NCI-H2196 treated with DMSO at 0.1 percent for 48 hours (cell line): Measurements from ENCODE around the gene SLC4A1AP.
A peak's percentile ranks its signal among the peaks of the same experiment; 100 is the strongest.
"Not testable (repeated sequence)": the region's sequence is repeated elsewhere in the genome, so short reads cannot be mapped to it uniquely, and the experiment has no call there.

Experiments
- DNase-seq: peaks from one replicate; lab custom pipeline; 2025; ENCODE audit not compliant: unreplicated experiment; lab: John Stamatoyannopoulos, UW

SLC4A1AP gene, protein sequence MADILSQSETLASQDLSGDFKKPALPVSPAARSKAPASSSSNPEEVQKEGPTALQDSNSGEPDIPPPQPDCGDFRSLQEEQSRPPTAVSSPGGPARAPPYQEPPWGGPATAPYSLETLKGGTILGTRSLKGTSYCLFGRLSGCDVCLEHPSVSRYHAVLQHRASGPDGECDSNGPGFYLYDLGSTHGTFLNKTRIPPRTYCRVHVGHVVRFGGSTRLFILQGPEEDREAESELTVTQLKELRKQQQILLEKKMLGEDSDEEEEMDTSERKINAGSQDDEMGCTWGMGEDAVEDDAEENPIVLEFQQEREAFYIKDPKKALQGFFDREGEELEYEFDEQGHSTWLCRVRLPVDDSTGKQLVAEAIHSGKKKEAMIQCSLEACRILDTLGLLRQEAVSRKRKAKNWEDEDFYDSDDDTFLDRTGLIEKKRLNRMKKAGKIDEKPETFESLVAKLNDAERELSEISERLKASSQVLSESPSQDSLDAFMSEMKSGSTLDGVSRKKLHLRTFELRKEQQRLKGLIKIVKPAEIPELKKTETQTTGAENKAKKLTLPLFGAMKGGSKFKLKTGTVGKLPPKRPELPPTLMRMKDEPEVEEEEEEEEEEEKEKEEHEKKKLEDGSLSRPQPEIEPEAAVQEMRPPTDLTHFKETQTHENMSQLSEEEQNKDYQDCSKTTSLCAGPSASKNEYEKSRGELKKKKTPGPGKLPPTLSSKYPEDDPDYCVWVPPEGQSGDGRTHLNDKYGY

DNA sequence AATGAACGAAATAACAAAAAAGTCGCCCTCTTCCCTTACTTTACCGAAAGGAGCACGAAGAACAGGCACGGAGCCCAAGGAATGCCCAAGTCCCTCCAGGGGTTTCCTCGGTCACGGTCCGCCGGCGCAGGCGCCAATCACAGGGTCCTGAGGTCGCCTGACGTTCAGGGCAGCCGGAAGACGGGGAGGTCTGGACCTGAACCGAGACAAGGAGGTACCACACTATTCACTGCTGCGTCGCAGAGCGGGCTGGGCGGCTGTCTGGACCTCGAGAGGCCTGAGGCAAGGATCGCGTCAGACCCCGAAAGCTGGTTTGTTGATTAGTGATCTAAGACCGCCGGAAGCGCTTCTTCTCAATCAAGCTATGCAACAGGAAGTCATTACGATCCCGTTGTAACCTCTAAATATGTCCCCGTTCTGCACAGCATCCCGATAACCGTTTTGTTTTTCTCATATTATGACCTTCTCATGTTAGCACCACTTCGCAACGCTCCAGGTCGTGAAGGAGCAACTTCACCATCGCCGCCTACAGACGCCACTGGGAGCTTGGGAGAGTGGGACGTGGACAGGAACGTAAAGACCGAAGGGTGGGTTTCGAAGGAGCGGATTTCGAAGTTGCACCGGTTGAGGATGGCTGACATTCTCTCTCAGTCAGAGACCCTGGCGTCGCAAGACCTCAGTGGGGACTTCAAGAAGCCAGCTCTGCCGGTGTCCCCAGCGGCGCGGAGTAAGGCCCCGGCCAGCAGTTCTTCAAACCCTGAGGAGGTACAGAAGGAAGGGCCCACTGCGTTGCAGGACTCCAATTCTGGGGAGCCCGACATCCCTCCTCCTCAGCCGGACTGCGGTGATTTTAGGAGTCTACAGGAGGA lies at the start of gene SLC4A1AP, which contains the start of gene SUPT7L:
Gene SLC4A1AP, plus strand, starts transcription at position 605 of the 869 bp plus-strand sequence. Its CDS starts 26 bp downstream, at position 631.
Gene SUPT7L, minus strand, starts transcription at position 330 of the 869 bp plus-strand sequence. CDS start 1,422 bp downstream, outside the sequence.
- peak; percentile 69 for DNase-seq

DNA sequence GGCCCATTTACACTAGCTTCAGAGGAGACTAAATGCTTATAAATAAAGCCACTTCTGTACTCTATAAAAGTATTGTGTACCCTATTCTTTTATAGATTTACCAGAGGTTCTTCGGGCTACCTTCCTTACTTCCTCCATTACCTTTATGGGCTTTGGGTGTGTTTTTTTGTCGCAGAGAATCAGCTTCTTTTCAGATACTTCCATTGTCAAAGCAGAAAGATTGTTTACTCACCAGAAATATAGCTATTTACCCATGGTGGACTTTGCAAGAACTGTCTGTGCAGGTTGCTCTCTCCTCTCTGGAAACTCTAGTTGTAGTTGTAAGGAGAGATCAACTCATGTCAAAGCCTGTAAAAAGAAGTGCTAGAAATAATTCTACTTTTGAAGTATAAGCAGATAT lies 49.7 kb upstream of the SLC4A1AP start:
- DNase-seq = no peak

DNA sequence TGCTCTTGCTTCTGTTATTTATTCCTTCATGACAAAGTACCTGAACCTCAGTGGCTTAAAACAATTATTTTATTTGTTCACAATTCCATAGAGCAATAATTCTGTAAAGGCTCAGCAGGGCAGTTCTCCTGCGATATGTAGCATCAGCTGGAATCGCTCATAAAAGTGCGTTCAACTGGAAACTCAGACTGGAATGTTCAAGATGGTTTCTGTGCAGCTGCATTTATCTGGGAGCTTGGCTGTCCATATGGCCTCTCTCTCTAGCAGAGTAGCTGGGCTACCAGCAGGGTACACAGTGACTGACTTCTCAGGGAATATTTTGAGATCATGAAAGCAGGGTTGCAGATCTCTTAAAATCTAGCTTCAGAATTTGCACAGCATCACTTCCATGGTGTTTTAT lies 48.4 kb upstream of the SLC4A1AP start:
- no peak for DNase-seq

DNA sequence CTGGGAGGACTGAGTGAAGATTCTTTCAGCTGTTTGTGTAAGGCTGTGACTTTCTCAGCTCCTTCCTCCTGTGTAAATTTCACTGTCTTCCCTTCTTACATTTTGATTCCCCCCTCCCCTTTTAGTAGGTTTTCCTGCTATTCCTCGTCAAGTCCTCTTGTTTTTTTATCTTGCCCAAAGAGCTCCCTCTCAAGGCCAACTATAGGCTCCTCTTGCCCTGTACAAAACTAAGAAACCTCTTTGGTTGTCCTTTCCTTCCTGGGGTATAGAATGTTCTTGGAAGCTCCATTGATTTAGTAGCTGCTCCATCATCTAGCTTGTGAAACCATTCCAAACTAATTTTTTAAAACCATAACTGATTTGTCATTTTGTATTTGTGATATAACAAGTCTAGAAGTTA lies 42.2 kb upstream of the SLC4A1AP start:
- DNase-seq = no peak

DNA sequence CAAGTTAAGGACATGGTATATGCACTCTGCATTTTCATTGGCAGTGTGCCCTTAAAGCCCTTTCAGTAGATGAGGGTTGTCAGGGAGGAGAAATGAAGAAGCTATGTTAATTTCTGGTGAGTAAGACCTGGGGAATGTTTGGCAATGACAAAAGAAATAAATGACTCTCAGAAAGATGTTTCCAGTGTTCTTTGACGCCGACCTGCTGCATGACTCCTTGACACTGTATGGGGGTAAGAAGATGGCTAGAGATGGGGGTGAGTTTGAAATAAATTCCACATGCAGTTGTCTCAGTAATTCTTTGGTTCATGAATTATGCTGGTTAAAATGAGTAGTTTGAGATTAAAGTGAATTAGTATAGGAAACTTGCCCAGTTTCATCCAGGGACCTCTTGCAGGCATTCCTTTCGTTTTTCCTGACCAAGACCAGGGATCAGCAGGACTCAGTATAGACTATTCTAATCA lies 40.7 kb upstream of the SLC4A1AP start:
- no peak for DNase-seq

DNA sequence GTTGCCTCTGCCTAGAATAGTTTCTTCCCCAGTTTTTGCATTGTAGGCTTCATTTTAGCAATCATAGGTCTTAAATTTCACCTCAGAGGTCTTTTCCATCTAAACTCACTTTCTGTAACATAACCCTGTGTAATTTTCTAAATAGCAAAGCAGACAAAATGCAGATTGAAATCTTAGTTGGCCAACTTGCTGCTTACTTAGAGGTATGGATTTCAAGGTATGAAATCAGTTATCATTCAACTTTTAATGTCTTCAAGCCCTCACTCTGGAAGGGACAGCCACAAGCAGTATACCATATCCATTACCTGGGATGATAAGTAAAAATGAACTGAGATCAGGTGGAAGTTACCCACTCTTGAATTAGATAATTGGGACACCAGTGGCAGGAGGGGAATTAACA lies 38.7 kb upstream of the SLC4A1AP start:
- DNase-seq = no peak

DNA sequence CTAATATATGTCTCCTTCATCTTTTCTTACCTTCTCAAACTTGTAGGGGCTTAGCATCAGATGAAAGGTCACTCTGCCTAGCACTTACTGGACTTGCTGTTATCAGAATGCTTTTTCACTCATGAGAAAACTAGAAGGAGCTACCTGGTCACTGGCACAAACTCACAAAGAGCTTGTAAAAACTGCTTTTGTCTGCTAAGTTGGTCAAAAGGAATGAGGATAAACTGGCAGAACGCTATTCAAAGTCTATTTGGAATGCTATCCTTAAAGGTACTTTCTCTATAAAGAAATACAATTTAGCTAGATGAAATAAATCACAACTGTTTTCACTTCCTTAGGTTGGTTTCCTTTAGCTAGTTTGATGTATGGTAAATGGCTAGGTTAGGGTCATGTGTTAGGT lies 37.4 kb upstream of the SLC4A1AP start:
- DNase-seq = not testable (repeated sequence)

DNA sequence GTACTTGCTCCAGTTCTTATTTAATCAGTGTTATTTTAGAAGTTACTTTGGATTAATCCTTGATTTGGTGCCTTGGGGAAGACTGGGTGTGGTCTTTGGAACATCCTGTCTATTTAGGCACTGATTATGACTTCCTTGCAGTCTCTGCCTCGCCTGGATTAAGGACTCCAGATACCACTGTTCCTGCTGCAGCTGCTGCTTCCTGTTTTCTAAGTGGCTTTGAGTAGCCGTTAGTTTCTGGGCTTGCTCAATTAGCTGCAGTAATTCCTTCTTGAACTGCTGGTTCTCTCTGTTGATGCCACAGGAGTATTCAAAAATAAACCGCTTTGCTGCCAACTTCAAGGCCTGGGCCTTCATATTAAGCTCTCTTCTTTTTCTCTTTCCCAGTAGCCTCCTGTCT lies 36.8 kb upstream of the SLC4A1AP start:
- not testable (repeated sequence) for DNase-seq

DNA sequence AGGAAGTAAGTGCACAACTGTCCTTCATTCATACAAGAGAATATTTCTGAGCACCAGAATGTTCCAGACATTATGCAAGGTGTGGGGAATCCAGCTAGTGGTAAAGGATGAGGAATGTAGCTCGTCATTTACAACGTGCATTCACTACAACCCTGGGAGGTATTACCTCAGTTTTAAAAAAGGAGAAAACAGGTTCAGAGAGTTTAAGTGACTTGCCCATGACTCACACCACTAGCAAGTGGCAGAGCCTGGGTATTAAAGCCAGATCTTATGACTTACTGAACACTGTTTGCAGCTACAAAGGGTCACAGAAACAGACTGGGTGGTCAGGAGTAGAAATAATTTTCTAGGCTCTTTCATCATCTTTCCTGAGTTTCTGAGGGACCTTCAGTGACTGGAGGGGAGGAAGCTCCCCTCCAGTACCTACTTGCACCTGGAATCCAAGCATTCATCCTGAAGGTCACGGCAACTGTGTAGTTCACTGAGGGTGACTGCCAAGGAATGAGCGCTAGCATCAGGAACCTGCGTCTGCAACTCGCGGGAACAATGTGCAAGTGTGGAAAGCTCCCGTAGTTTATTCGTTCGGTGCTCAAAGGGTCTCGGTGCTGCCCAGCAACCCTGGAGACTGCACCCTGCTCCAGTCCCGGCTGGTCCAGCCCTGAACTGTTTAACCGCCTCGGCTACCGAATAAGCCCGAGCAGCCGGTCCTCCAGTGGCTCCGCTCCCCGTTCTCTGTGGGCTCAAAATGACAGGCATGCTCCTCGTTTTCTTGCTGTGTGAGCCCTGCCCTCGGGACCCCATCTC lies 35.5 kb upstream of the SLC4A1AP start:
- no peak for DNase-seq

DNA sequence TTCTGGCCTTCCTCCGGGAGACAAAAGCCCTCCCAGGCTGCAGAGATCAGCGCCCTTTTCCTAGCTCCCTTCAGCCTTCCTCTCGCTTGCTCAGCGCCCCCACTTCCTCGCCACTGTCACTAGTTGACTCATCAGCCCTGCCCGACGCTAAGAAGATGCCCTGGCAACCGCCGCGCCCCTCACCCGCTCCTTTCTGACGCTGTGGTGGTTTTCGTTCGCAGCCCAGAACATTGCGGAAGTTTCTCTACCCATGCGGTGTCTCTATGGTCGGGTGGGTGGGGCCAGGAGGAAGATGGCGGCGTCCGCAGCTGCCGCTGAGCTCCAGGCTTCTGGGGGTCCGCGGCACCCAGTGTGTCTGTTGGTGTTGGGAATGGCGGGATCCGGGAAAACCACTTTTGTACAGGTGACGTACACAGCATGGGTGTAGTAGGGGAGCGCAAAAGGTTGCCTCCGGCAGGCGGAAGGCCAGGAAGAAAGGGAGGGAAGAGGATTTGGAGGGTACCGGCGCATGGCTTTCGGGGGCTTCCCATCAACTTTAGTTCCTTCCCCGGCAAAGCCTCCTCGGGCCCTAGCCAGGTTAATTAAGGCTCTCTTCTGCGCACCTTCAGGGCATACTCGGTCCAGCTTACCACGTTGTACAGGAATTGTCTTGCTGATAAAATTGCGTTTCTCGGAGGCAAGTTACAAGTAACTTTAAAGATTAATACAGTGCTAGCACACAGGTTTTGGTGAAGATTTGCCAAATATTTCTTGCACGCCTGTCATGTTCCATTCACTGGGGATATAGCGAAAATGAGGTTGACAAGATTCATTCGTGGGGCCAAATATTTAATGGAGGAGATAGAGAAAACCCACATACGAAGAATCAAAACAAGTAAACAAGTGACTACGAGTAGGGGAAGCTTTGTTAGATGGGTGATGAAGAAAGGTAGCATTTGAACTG lies 34.7 kb upstream of the SLC4A1AP start, which contains the start of the genes CCDC121 and GPN1:
Gene CCDC121, minus strand, starts transcription at position 246 of the 943 bp plus-strand sequence. CDS start 1,213 bp downstream, outside the sequence.
Gene GPN1, plus strand, starts transcription at position 284 of the 943 bp plus-strand sequence. Its CDS starts 9 bp downstream, at position 293.
- peak; percentile 81 for DNase-seq

DNA sequence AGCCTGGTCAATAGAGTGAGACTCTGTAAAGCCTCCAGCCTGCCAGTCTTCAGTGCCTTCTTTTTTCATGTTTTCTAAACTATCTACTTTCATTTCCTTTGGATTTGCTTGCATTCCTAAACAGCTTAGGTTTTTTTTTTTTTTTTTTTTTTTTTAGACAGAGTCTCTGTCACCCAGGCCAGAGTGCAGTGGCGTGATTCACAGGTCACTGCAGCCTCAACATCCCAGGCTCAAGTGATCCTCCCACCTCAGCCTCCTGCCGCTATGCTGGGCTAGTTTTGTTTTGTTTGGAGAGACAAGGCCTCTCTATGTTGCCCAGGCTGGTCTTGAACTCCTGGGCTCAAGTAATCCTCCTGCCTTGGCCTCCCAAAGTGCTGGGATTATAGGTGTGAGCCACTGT lies 33.4 kb upstream of the SLC4A1AP start:
- not testable (repeated sequence) for DNase-seq

DNA sequence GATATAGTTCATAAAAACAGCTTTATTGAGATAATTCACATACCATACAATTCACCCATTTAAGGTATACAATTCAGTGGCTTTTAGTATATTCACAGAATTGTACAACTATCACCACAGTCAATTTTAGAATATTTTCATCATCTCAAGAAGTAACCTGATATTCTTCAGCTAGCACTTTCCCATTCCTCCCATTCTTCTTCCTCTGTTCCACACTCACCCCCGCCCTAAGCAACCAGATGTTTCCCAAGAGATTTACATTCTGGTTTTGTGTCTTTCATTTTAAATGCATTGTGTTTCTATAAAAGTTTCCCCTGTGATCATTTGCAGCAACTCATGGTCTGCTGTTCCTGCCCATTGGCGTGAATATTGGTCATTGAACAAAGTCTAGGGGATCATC lies 29.4 kb upstream of the SLC4A1AP start:
- DNase-seq = no peak

DNA sequence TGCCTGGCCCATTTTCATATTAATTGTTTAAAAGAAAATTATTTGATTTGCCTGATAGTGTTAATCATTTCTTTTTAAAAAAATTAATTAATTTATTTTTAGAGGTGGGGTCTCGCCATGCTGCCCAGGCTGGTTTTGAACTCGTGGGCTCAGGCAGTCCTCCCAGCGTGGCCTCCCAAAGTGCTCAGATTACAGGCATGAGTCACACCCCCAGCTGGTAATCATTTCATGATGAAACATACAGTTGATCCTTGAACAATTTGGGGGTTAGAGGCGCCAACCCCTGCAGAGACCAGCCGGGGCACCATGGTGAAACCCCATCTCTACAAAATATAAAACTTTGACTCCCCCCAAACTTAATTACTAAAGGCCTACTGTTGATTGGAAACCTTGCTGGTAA lies 26.9 kb upstream of the SLC4A1AP start:
- no peak for DNase-seq

DNA sequence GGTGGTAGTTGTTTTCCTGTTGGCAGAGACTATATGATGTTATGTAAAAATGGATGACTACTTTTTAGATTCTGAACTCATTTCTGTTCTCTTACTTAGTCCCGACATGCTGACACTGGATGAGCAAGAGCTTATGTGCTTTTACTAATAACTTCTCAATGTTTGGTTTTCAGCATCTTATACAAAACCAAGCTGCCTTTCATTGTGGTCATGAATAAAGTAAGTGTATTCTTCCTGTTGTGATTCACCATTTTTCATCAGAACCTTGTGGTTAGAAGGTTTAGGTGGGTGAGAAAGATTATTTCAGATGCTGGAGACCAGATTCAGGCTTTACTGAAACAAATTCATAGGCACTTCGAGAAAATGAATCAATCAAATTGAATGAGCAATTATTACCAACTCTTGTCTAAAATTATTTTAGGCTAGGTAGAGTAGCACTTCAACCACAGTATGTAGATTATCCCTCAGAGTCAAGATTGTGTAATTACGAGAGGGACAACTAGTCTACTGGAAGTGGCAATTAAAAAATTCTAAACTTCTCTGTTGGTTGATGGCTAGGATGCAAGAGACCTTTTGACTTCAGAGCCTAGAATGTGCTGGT lies 25.6 kb upstream of the SLC4A1AP start:
- DNase-seq = no peak

DNA sequence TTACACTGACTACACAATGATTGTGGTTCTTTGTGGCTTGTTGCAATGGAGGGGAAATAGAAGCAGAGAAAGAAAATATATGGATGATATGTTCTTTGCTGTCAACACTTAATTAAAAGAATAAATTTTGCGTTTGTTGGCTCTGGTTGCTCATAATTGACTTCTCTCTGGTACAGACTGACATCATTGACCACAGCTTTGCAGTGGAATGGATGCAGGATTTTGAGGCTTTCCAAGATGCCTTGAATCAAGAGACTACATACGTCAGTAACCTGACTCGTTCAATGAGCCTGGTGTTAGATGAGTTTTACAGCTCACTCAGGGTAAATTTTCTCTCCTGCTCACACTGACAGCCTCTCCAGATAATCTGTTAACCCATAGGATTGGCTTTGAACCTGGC lies 25.0 kb upstream of the SLC4A1AP start:
- DNase-seq = no peak

DNA sequence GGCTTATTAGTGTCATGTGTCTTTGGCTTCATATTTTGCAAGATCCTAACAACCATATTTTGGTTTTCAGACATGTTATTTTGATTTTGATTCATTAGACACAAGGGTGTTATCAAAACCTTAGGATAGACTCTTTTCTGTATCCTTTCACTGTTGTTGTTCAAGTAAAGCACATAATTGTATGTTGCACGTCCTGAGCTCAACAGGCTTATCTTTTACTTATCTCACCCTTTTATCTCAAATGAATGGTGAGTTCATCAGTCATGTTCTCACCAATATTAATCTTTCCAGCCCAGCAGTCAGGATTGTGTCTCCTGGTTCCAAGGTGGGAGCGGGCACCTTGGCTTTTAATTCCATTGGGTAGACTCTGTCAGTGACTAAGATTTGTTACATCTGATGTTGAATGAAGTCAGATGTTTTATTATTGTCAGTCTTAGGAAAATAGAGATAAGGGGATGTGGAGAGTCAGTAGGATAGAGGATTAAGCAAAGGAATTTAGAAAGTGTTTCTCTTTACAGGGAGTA lies 22.9 kb upstream of the SLC4A1AP start:
- DNase-seq = no peak

DNA sequence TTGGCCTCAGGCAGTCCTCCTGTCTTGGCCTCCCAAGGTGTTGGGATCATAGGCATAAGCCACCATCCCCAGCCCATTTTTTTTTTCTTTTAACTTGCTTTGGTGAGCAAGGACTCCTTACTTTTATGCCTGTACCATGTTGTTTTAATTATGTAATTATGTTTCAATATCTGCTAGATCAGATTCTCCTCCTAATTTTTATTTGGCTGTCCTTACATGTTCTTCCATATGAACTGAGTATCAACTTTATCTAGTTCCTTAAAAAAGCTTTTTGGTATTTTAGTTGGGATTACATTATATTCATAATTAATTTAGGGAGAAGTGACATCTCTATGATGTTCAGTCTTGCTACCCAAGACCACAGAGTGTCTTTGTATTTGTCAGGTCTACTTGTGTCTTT lies 18.5 kb upstream of the SLC4A1AP start:
- DNase-seq = no peak

DNA sequence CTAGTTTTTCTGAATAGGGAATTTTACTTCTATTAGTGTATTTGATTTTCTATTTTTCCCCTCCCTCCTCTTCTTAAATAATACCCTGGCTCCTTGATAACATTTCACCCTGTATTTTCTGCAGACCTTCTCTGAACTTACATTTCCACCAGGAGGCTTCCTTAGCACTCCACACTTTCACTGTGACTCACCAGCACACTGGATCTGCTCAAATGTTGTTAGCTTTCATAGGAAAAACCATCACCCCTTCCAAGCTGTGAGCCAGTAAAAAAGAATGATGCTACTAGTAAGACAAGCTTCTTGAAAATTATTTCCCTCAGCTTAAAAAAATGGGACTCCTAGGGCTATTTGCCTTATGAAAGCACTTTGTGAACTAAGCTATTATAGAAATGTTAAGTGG lies 16.4 kb upstream of the SLC4A1AP start:
- DNase-seq = no peak
